Daoy (cell line): ENCODE measurements around the gene MN1. TPM values are rescaled to one million over a fixed set of nuclear protein-coding genes. Genes with fewer than 3 reads are reported as not detected.

Source experiments
- DNase-seq: peaks from one replicate; pipeline ENCODE4 v3.0.0-alpha.2; 2015; ENCODE audit warnings: low read depth
- total RNA-seq: library from RNA; depleted of rRNA; stranded (reverse); fragments of >200 nt; shearing (Covaris generic); gene quantifications from 2 replicates; pipeline ENCODE4 v1.2.3, GENCODE V29; 2014

Gene MN1
- total RNA-seq, 1 experiment from 2014 or later: 13.2 TPM

DNA sequence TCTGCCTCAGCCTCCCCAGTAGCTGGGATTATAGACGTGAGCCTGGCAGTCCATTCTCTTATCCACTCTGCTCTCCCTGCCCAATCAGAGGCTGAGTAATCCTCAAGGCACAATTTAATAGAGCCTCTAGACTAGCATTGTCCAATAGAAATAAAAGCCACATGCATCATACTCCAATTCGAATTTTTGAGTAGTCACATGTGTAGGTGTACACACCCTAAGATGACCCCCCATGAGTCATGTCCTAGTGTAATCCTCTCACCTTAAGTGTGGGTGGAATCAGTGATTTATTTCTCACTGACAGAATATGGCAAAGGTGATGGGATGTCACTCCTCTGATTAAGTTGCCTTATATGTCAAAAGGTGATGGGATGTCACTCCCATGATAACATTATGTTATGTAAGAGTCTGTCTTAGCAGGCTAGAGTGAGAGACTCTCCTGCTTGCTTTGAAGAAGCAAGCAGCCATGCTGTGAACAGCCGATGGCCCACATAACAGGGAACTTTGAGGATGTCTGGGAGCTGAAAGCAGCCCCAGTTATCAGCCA, 61.3 kb downstream of the MN1 start:
- DNase-seq: no peak

DNA sequence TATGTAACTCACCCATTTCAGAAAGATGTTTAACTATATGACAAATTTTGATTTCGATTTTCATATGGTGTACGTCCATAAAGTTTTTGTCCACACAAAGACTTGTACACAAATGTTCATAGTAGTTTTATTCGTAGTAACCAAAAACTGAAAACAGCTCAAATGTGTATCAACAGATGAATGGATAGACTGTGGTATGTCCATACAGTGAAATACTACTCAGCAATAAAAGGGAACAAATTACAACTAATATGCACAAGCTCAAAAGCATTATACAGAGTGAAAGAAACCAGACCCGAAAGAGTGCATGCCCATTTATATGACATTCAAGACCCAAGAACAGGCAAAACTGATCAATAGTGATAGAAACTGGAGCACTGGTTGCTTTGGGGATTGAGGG, 64.0 kb downstream of the MN1 start:
- DNase-seq: no peak

DNA sequence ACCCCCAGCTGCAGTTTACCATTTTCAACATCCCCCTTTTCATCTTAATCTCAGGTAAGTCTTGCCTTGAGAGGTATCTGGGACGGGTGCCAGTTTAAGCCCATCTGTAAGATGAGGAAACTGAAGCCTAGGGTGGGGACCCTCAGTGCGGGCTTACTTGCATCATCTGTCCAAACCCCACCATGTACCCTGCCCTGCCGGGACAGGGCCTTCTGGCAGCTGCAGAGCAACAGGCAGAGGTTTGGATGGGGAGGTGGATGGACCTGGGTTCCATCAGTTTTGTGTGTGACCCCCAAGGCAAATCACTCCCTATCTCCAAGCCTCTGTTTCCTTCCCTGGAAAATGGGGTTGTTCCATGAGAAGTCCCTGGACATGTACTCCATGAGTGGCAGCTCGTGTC, 67.5 kb downstream of the MN1 start:
- DNase-seq: no peak

DNA sequence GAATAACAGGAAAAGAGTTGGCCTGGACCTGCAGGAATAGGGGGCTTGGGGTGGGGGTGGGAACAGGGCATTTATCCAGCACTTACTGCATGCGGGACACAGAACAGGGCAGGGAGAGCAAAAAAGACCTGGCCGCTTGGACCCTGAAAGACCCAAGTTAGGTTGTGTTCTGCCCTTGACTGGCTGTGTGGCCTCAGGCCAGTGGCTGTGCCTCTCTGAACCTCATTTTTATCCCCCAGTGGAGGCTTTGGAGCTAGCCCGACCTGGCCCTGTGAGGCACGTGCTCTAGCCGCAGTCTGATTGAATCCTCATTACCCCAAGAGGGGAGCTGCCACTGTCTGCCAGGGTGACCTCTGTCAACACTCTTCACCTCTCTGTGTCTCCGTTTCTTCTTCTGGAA, 68.7 kb downstream of the MN1 start:
- DNase-seq: no peak

DNA sequence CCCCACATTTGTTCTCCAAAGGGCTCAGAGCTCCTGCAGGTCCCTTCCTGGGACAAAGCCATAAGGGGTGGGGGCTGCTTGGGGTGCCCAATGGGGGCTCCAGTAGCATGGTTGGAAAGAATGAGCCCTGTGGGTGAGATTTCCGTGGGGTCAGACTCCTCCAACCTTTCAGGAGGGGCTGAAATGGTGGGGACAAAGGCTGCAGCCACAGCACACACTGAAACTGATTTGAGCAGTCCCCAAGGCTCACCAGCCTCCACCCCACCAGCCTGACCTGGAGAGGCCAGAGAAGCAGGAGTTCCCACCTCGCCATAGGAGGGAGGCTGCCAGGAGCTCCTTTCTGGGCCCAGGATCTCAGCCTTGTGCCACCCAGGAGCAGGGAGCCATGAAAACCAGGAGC, 69.2 kb downstream of the MN1 start:
- no peak for DNase-seq

DNA sequence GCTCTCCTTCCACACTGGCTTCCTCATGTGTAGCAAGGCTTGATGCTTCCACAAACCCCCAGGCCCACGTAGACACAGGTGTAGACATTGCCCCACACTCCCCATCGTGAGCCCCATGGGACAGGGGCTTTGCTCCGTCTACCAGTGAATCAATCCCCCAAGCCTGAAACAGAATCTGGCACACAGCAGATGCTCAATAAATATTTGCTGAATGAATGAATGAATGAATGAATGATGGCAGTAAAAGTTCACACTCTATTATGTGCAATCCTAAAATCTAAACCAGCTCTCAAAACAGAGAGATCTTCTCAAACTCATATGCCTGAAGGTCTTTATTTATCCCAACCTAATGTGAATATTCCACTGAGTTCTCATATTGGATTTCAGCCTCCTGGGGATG, 69.9 kb downstream of the MN1 start:
- DNase-seq: no peak

DNA sequence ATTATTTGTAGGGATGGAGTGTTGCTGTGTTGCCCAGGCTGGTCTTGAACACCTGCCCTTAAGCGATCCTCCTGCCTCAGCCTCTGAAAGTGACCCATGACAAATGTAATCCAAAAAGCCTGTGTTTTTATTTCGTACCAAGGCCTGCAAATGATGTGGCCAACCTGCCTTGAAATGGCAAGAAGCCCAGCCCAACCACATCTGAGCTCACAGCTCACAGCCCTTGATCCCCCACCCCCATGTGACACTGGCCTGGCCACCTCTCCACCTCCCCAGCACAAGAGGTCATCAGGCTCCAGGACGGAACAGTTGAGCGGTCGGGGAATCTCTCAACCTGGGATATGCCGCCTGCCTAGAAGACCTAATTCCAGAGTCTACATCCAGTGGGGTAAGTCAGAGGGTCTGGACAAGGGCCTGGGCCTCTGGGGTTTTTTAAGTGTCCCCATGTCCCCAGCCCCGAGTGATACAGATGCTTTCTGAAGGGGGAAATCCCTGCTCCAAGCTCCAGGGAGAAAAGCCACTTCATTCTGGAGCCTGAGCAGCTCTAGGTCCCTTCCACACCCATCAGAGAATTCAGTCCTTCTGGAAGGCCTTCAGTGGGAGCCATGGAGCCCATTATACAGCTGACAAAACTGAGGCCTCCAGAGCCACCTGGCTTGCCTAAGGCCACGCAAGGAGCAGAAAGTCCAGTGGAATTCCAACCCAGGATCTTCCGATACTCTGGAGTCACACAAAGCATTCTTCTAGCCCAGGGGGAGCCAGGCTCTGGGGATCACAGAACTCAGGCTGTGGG, 70.7 kb downstream of the MN1 start:
- no peak for DNase-seq

DNA sequence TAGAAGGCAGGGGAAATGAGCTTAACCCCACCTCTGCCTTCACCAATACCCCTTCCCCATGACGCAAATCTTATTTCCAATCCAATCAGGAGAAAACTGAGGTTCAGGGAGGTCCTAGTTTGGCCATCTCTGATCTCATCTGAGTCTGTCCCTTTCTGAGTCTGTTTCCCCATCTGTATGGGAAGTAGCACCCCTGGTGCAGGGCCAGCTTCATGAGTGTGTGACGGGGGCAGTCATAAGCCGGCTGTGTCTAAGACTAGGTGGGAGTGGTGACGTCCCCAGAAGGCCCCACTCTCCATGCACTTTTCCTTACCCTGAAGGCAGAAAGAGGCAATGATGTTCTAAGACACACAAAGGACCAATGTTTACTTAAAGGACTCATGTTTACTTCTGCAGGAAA, 72.3 kb downstream of the MN1 start:
- DNase-seq: no peak

DNA sequence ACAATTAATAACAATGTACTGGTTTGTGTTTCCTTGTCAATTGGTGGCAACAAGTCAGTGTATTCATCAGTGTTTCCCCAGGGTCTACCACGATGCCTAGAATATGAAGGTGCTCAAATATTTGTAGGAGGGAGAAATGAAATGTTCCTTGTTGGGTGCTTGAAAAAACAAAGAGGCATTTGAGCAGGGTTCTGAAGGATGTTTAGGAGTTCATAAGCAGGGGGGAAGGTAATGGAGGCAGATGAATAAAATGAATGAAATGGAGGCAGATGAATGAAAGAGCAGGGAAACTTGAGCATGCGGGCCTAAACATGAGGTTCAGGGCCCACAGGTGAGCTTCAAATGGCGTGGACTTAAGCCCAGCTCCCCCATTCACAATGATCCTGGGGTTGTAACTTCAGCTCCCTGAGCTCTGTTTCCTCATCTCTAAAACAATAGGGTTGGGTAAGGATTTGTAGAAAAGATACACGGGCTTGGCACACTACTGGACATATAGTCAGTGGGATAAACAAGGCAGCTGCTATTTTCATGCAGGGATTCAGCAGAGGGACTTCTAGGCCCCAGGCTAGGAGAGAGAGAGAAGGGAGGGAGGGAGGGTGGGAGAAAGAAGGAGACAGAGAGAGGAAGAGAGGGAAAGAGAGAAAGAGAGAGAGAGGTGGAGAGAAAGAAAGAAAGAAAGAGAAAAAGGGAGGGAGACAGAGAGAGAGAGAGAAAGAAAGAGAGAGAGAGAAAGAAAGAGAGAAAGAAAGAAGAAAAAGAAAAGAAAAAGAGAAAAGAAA, 73.7 kb downstream of the MN1 start:
- DNase-seq: no peak

DNA sequence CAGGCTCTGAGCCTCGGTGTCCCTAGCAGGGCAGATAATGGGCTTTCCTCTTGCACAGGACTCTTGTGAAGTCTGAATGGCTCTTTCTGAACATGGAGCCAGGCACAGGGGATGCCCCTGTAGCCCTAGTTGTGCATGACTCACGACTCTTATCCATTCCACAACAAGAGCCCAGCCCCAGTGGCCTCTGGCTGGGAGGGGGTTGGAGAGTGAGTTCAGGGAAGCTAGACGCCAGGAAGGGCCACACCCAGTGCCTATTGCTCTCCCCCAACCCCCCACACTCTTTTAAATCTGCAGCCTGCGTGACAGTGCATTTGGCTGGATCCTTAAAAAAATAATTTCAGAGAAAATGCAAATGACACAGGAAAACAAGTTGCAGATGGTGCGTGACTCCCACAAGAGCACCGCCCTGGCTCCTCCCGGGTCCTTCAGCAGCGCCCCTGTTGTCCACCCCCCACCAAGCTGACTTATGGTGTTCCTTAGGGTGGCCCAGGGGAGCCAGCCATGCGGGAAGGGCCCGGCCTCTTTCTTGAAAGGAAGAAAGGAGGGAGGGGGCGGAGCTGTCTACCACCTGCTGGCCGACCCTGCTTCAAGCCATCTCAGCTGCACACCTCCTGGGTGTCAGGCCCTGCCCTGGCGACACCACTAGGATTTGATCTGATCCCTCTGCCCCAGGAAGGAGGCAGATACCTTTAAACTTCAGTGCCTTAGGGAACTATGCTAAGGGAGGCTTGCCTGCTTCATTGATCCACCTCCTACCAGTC, 74.7 kb downstream of the MN1 start:
- DNase-seq: peak; percentile 95

DNA sequence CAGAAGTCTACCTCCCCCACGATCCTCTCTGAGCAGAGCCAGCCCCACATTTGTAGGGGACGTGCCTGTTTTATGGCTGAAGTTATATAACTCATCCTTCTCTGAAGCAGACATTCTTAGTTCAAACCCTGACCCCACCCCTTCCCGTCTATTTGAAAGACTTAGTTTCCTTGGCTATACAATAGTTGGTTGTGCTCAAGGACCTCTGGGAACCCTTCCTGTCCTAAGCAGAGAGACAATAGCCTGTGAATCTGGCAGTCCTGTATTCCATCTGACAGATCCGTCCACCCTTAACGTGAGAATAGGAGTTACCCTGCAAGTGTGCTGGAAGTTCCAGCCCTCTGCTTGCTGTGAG, 75.2 kb downstream of the MN1 start:
- DNase-seq: no peak

DNA sequence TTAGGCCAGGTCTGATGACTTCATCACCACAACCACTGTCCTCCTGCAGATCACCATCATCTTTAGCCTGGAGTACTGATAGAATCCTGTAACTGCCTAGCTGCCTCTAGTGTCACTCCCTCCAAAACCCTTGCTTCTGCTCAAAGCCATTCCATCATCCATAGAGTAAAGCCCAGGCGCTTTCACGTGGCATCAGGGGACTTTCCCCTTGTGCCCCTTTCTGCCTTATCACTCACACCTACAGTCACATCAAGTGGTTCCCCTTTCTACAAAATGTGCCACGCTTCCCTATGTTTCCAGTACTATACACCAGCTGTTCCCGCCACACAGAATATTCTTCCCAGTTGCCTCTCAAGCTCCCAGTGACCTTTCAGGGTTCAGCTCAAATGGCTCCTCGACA, 75.9 kb downstream of the MN1 start:
- DNase-seq: no peak

DNA sequence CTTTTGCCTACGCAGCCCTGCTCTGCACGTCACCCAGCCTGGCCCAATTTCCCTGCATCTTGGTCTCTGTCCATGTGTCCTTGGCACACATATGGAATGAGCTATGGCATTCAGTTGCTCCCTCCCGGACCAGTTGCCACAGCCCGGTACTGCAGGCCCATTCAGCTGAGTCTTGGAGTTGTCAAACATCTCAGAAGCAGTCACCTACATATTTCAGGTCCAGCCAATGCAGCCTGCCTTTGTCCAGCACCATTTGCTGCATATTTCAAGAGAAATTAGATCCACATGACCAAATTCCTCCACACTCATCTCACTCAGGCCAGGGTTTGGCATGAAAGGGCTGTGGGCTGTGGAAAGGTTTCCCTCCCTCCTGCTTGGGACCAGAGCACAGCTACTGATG, 76.8 kb downstream of the MN1 start:
- DNase-seq: no peak

DNA sequence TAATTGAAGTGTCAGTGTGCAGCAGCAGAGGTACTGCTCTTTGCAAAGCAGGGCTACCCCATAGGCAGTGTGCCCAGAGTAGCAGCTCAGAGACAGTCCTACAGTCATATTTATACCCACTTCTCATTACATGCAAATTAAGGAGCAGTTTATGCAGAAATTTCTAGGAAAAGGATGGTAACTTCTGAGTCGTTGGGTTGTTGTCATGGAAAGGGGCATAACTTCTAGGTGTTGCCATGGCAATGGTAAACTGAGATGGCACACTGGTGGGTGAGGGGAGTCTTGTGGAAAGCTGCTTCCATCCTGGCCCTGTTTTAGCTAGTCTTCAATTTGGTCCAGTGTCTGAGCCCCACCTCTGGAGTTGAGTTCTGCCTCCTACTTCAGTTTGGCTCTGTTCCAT, 77.4 kb downstream of the MN1 start:
- no peak for DNase-seq

DNA sequence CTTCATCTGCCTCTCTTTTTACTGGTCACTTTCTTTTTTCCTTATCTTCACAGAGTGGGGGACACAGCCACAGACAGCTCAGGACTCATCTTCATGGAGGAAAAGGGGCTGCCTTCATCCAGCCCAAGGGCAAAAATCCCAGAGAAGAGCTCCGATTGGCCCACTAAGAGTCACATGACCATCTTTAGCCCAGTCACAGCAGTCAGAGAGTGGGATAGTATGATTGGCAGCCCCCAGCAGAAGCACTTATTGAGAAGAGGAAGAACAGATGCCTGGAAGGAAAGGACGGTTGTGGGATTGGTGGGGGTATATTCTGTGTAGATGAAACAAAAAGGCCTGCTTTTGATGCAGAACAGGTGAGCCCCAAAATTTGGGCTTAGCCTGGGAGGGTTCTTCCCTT, 77.8 kb downstream of the MN1 start:
- DNase-seq: no peak

DNA sequence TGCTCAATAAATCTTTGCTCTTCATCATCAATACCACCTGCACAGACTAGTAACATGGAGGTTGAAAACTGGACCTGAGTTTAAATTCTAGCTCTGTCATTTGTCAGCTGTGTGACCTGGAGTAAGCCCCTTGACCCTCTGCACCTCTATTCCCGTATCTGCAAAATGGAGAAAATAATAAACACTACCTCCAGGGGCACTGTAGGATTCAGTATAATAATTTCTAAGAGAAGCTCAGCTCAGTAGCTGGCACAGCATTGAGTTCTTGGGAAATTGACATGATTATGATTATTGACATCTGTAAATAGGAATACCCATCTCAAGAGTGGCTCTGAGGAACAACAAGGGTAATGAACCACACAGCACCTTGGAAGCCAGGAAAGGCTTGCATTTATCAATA, 78.4 kb downstream of the MN1 start:
- DNase-seq: no peak

DNA sequence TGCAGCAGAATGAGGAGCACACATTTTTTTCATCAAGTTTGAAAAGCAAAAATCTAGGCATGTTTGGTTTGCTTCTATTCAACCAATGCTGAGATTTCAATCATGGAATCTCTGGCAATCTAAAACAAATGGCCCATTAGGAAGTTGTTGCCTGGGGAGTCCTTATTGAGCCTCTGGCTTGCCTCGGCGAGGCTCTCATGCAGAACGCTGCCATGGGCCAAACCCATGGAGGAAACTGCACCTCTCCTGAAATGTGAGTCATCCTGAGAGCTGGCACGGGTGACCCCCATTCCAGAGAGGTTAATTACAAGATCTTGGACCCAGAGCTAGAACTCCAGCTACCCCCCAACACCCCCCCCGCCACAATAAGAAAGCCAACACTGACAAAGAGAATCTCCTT, 80.7 kb downstream of the MN1 start:
- peak; percentile 50 for DNase-seq

DNA sequence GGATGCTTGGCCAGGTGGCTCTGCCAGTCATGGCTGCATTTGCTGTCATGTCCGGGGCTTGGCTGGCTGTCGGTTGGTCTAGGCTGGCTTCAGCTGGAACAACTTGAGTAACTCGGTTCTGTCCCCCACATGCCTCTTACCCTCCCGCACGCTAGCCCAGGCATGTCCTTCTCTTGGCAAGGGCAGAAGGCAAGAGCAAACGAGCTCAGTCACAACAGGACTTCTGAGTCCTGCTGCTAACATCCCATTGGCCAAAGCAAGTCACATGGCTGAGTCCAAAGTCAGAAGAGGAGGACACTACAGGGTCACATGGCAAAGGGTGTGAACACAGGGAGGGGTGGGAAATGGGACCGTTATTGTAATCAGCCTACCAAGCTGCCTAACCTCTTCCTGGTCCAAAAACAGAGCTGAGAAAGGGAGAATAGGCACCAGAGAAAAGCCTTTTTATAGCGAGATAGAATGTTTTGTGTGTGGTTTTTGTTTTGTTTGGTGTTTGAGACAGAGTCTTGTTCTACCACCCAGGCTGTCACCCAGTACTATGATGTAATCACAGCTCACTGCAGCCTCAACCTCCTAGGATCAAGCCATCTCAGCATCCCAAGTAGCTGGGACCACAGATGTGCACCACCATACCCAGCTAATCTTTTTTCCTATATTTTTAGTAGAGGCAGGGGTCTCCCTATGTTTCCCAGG, 81.9 kb downstream of the MN1 start:
- DNase-seq: peak; percentile 21

DNA sequence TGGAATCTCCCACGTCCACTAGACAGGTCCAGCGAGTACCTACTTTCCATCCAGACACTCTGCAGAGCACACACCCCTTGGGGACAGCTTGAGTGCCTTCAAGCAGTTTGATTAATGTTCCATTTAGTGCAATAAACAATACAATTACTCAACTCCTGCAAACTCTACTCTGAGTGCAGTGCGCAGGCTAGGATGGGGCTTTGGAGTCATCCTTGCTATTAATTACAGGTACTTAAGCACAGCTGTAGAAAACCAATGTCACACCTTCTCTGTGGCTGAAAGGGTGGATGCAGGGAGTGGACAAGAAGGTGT, 82.6 kb downstream of the MN1 start:
- DNase-seq: no peak

DNA sequence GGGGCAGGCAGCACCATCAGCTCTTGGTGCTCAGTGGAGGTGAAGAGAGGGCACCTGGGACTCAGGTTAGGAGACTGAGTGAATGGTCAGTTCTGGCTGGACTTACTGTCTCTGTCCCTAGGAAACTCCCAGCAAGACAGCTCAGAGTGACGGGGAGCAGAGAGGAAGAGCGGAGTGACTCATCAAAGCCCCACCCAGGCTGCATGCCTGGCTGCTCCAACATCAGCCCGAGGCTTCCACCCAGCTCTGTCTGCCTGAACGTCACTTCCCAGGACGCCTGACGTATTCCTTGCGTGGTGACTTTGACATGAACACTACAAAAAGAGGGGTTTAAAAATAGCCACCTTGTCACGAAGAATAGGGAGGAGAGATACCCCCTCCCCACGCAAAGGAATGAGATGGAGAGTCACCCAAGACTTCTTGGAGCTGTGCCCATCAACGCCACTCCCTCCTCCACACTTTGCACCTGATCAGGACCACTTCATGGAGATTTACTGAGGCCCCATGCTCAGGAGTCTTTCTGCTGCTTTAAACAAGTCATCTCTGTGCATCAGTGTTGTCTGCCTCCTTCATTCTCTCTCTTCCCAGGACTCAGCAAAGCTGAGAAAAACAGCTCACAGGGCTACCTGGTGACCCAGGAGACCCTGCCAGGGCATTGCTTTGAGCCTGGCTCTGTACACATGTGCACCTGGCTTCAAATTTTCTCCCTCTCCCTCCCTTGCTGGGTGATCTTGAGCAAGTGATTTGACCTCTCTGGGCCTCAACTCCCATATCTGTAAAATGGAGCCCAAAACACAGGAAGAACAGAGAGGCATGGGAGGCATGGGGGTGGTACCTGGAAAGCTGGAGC, 83.1 kb downstream of the MN1 start:
- DNase-seq: peak; percentile 93

DNA sequence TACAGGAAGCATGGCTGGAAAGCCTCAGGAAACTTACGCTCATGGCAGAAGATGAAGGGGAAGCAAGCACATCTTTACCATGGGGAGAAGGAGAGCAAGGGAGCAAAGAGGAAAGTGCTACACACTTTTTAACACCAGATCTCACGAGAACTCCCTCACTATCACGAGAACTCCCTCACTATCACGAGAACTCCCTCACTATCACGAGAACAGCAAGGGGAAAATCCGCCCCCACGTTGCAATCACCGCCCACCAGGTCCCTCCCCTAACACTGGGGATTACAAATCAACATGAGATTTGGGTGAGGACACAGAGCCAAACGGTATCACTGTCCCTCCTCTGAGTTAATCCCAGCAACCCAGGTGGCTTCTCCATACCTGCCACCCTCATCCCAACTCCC, 84.5 kb downstream of the MN1 start:
- DNase-seq: no peak
